ENCODE measurements around the gene WDR93. TPM values are rescaled to one million over a fixed set of nuclear protein-coding genes. Genes with fewer than 3 reads are reported as not detected.

The WDR93 gene
- total RNA-seq, 1 donor from 2014 or later: not detected

- intact Hi-C loops (cut with micrococcal nuclease): no loop called here
These were observed 27.6 kb upstream of the WDR93 start for GRCh38 chr15:89662893-89663626.

GRCh38 chr15:89664441-89665350 is 25.9 kb upstream of the WDR93 start:
- intact Hi-C loops (cut with micrococcal nuclease): no loop called here

GRCh38 chr15:89665449-89666181 is 25.0 kb upstream of the WDR93 start:
- intact Hi-C loops (cut with micrococcal nuclease): no loop called here

GRCh38 chr15:89666184-89666857 is 24.3 kb upstream of the WDR93 start:
- intact Hi-C loops (cut with micrococcal nuclease): no loop called here

GRCh38 chr15:89666858-89667705 is 23.5 kb upstream of the WDR93 start:
- intact Hi-C loops (cut with micrococcal nuclease): no loop called here

GRCh38 chr15:89667706-89667960 is 23.0 kb upstream of the WDR93 start:
- intact Hi-C loops (cut with micrococcal nuclease): no loop called here

- intact Hi-C loops (cut with micrococcal nuclease): no loop called here
These were observed 22.4 kb upstream of the WDR93 start for GRCh38 chr15:89668171-89668570.

GRCh38 chr15:89669309-89669865 is 21.2 kb upstream of the WDR93 start:
- intact Hi-C loops (cut with micrococcal nuclease): no loop called here

GRCh38 chr15:89669941-89670340 is 20.7 kb upstream of the WDR93 start:
- intact Hi-C loops (cut with micrococcal nuclease): no loop called here

GRCh38 chr15:89670971-89671560 is 19.5 kb upstream of the WDR93 start:
- intact Hi-C loops (cut with micrococcal nuclease): no loop called here

- intact Hi-C loops (cut with micrococcal nuclease): no loop called here
These were observed 18.9 kb upstream of the WDR93 start for GRCh38 chr15:89671687-89672086.

GRCh38 chr15:89672221-89673164 is 18.1 kb upstream of the WDR93 start:
- intact Hi-C loops (cut with micrococcal nuclease): no loop called here

GRCh38 chr15:89673165-89673512 is 17.5 kb upstream of the WDR93 start:
- intact Hi-C loops (cut with micrococcal nuclease): no loop called here

GRCh38 chr15:89674526-89674925 is 16.1 kb upstream of the WDR93 start:
- intact Hi-C loops (cut with micrococcal nuclease): no loop called here

- intact Hi-C loops (cut with micrococcal nuclease): no loop called here
These were observed 15.0 kb upstream of the WDR93 start for GRCh38 chr15:89675606-89676005.

GRCh38 chr15:89677381-89677780 is 13.2 kb upstream of the WDR93 start:
- intact Hi-C loops (cut with micrococcal nuclease): no loop called here

GRCh38 chr15:89679212-89679611 is 11.4 kb upstream of the WDR93 start, which contains the start of gene PLIN1:
Gene PLIN1, minus strand, starts transcription at chr15:89679367. Its CDS starts 1,878 bp downstream, at chr15:89677489.
- intact Hi-C loops (cut with micrococcal nuclease): no loop called here

GRCh38 chr15:89680282-89680873 is 10.2 kb upstream of the WDR93 start:
- intact Hi-C loops (cut with micrococcal nuclease): no loop called here

All from T-helper 1 cell treated with Interleukin-12 subunit alpha and Interleukin-12 subunit beta and Interleukin-4 antibody, amounts not matched to agents 30 ng/mL and 1 ng/mL, for 36 hours (primary cell).